GM10266 (cell line): Measurements from ENCODE around the gene ZNF467.

ENCODE experiments used
- DNase-seq: peaks from one replicate; pipeline ENCODE4 v3.0.0; 2012; ENCODE audit errors: extremely low spot score
- CTCF ChIP-seq: IDR thresholded peaks from 2 replicates; pipeline ENCODE4 v1.5.1; 2012; ENCODE audit warnings: mild to moderate bottlenecking, low read depth; ENCODE audit not compliant: control insufficient read depth, insufficient read depth; ENCODE audit errors: missing control alignments

ZNF467 gene

GRCh38 chr7:149818536-149818840 lies 45.1 kb upstream of the ZNF467 start:
- TF ChIP-seq CTCF: no peak
- no peak for DNase-seq

DNA sequence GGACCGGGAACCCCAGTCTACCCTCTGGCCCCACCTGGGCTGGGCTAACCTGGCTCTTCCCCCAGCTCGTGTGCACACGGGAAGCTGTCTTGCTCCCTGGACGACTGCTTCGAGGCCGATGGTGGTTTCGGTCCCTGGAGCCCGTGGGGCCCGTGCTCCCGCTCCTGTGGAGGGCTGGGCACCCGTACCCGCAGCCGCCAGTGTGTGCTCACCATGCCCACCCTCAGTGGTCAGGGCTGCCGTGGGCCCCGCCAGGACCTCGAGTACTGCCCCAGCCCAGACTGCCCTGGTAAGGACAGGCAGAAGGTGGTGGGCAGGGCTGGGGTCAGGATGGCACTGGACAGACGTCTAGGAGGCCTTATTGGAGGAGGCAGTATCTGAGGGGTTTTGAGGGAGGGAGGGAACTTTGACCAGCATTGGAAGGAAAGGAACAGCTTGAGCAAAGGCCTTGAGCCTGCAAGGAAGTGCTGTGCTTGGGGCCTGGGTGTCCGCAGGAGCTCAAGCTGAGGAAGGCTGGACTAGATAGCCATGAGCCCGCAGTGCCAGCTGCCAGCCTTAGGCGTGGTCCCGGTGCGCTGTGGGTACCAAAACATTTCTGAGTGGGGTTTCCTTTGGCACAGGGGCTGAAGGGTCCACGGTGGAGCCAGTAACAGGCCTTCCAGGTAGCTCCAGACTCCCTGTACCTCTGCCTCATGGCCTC lies 44.6 kb upstream of the ZNF467 start:
- DNase-seq: no peak
- no peak for TF ChIP-seq CTCF

- DNase-seq: no peak
- TF ChIP-seq CTCF: no peak
Measured at GRCh38 chr7:149817301-149817771, 43.9 kb upstream of the ZNF467 start.

DNA sequence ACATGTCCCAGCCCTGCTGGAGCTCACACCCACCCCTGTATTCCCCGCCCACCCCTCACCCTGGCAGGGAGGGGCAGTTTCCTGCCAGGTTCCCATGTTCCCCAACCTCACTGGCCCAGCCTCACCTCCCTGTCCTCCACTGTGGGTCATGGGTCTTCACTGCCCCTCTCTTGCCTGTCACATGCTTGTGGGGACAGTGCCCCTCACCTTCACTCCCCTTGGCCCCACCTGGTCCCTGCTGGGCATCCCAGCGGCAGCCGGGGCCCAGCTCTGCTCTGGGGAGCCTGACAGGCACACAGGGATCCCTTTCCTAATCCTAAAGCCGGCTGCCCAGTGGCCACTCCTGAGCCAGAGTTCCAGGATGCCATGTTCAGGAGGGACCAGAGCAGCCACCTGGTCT lies 43.4 kb upstream of the ZNF467 start:
- DNase-seq: no peak
- TF ChIP-seq CTCF: no peak

DNA sequence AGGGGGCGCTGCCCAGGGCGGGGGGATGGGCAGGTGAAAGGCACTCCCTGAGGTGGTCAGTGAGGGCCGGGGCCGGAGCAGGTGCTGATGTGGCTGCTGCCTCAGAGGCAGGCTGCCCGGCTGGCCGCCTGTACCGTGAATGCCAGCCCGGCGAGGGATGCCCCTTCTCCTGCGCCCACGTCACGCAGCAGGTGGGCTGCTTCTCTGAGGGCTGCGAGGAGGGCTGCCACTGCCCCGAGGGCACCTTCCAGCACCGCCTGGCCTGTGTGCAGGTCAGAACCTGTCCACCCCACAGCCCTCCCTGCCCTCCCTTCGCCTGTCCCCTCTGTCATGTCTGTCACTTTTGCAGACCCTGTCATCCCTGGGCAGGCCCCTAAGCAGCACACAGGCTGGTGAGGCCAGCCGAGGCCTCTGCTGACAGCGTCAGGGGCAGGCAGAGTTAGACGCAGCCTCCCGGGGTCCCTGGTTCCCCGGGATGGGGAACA lies 42.9 kb upstream of the ZNF467 start:
- TF ChIP-seq CTCF: no peak

GRCh38 chr7:149815661-149816266 lies 42.4 kb upstream of the ZNF467 start:
- no peak for DNase-seq
- TF ChIP-seq CTCF: no peak

More for the DNA sequence above, 42.9 kb upstream of the ZNF467 start:
- no peak for DNase-seq

DNA sequence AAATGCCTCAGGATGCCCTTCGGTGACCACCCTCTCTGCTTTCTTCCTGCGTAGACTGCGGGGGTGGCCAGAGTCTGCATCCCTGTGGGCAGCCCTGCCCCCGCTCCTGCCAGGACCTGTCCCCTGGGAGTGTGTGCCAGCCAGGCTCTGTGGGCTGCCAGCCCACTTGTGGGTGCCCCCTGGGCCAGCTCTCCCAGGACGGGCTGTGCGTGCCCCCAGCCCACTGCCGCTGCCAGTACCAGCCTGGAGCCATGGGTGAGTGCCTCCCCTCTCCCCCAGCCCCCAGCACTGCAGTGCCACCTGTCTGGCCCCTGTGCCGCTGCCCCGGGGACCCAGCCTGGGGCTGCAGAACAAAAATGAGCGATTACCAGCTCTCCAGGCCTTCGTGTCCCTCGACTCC lies 41.7 kb upstream of the ZNF467 start:
- no peak for TF ChIP-seq CTCF

More for the DNA sequence above, 41.7 kb upstream of the ZNF467 start:
- no peak for DNase-seq
